GM21786 (cell line): ENCODE measurements around the gene TNFRSF1A.

ENCODE experiments used
- ATAC-seq: cut with Tn5 transposase; IDR thresholded peaks from one replicate; pipeline ENCODE4 v1.9.1; 2021; ENCODE audit not compliant: unreplicated experiment

TNFRSF1A gene

DNA sequence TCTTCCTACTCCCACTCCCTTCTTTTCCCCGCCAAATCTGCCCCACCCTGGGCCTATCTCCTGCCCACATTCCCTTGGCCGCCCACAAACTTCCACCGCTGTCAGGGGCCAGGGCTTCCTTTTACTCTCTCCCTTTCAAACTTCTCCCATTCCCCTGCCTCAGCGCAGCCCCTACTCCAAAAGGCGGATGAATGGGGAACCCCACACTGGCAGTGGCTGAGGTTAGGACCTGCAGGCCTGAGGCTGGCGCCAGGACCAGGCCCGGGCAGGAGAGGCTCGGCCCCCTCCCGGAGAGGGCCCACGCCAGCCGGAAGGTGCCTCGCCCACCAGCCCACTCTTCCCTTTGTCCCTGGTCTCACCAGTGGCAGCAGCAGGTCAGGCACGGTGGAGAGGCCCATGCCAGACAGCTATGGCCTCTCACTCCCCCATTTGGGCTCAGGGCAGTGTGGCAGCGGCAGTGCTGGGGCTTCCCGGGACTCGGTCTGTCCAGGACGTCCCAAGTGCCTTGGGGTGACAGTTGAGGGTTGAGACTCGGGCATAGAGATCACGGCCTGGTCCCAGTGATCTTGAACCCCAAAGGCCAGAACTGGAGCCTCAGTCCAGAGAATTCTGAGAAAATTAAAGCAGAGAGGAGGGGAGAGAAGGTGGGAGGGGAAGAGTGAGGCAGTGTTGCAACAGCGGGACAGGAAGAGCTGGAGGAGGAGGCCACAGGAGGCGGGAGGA is at the start of gene TNFRSF1A:
Gene TNFRSF1A (minus strand): TSS at position 660 of the 723 bp plus-strand sequence. CDS start 262 bp downstream, at position 398.
- no peak for ATAC-seq

GRCh38 chr12:6391013-6391412 is 49.1 kb upstream of the TNFRSF1A start:
- no peak for ATAC-seq

- no peak for ATAC-seq
These were observed 48.4 kb upstream of the TNFRSF1A start for GRCh38 chr12:6390084-6390799.

- ATAC-seq: no peak
These were observed 45.7 kb upstream of the TNFRSF1A start for GRCh38 chr12:6387541-6387940.

- ATAC-seq: no peak
These were observed 44.6 kb upstream of the TNFRSF1A start for GRCh38 chr12:6386491-6386890.

DNA sequence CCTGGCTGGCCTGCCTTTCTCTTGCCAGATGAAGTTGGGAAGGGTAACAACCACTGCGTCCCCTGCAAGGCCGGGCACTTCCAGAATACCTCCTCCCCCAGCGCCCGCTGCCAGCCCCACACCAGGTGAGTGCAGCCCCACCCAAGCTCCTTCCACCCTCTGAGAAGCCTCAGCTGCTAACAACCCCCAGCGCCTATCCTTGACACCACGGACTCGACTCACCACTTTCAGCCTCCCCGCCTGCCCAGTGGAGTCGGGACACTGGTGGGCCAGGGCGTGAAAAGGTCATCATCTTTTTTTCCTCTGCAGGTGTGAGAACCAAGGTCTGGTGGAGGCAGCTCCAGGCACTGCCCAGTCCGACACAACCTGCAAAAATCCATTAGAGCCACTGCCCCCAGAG is 44.2 kb upstream of the TNFRSF1A start:
- no peak for ATAC-seq

DNA sequence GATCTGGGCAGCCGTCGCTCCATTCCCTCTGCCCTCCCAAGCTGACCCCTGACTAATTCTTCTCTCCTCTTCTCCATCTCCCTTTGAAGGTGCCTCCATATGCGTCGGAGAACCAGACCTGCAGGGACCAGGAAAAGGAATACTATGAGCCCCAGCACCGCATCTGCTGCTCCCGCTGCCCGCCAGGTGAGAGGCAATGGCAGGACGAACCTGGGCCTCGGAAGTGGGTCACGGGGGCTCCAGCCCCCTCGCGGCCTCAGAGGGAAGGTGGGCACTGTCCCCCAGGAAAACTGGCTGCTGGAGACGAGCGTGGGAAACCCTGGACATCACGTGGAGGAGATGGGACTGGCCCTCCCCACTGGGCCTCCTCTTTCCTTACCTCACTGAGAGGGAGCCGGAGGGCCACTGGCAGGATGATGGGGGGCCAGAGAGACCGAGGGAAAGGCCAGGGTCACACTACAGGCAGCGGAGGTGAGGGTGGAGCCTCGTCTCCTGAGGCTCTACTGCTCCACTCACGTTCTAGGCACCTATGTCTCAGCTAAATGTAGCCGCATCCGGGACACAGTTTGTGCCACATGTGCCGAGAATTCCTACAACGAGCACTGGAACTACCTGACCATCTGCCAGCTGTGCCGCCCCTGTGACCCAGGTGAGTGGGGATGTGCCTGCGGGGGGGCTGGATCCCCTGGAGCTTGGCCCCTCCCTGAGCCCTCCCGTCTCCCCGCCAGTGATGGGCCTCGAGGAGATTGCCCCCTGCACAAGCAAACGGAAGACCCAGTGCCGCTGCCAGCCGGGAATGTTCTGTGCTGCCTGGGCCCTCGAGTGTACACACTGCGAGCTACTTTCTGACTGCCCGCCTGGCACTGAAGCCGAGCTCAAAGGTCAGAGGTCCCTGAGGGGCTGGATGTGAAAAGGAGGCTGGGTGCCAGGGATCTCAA is 42.9 kb upstream of the TNFRSF1A start:
- no peak for ATAC-seq

GRCh38 chr12:6383572-6384498 is 42.0 kb upstream of the TNFRSF1A start, which contains the start of gene LTBR:
Gene LTBR (plus strand): TSS chr12:6384162. CDS start chr12:6384359, 197 bp downstream.
- no peak for ATAC-seq

DNA sequence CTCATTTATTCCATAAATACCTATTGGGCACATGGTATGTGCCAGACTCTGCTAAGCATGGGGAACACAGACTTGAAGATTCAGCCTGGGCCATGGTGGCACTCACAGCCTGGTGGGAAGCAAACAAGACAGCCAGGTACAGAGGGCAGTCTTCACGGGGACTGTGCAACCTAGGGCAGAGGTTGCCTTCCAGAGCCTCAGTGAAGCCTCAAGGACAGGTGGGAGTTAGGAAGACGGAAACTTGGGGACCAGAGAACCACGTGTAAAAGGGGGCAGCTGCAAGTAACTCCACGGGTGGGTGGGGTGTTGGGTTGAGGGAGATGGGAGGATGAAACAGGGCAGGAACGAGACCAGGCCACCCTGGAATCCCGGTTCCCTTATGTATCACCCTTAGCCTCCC is 41.1 kb upstream of the TNFRSF1A start:
- ATAC-seq: no peak

DNA sequence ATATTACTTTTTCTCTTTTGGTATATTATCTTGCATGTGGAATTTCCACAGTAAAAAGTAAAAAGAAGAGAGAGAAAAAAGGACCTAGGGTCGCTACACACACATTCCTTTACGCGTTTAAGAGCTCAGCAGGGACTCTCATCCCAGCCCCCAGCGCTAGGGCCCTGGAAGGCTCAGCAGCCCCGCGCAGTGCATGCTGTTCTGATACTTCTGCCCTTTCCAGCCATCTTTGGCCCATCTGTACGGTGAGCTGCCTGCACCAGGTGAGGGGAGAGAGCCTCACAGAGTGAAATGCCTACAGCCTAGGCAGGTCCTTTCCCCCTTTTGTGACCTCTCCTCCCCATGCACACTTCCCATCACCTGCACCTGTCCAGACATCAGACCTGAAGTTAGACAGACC is 40.5 kb upstream of the TNFRSF1A start:
- no peak for ATAC-seq

DNA sequence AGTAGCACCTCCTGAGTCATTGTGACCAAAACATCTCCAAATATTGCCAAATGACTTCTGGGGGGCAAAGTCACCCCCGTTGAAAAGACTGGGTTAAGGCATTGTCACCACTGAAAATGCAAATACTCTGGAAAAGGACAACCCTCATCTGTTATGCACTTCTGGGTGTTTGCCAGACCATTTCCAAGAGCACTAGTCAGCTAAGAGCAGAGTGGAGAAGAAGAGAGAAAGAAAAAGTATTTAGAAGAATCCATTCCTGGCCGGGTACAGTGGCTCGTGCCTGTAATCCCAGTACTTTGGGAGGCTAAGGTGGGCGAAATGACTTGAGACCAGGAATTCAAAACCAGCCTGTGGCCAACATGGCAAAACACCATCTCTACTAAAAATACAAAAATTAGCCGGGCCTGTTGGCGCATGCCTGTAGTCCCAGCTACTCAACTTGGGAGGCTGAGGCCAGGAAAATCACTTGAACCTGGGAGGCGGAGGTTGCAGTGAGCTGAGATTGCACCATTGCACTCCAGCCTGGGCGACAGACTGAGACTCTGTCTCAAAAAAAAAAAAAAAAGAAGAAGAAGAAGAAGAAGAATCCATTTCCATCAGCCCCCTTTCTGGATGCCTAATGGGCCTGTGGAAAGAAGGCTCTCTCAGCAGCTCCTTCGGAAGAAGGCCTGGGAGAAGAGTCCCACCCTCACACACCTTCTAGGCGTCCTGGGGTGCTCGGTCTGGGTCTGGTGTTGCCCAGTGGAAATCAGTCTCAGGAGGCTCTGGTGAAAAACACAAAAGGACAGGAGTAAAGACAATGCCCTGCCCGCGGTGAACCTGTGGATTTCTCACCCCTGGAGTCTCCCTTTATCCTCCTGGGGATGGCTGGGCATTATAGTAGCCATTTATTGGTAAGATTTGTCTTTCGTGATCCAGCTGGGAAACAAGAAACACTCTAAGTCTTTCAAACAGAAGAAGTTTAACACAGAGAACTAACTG is 38.6 kb upstream of the TNFRSF1A start:
- ATAC-seq: no peak

GRCh38 chr12:6378709-6379472 is 37.0 kb upstream of the TNFRSF1A start:
- ATAC-seq: no peak

DNA sequence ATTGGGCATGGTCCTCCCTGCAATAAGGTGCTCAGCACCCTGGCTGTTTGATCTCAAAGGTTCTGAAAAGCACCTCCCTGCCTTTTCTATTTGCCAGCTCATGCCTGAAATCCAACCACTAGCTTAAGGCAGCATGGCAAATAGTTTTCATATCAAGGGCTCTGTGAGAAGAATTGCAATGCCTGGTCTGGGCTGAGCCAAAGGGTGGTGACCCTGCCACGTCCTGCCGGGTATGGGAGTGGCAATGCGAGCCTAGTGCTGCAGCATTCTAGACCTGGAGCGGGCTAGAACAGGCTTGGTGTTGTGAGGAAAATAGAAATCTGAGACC is 35.8 kb upstream of the TNFRSF1A start:
- ATAC-seq: no peak

DNA sequence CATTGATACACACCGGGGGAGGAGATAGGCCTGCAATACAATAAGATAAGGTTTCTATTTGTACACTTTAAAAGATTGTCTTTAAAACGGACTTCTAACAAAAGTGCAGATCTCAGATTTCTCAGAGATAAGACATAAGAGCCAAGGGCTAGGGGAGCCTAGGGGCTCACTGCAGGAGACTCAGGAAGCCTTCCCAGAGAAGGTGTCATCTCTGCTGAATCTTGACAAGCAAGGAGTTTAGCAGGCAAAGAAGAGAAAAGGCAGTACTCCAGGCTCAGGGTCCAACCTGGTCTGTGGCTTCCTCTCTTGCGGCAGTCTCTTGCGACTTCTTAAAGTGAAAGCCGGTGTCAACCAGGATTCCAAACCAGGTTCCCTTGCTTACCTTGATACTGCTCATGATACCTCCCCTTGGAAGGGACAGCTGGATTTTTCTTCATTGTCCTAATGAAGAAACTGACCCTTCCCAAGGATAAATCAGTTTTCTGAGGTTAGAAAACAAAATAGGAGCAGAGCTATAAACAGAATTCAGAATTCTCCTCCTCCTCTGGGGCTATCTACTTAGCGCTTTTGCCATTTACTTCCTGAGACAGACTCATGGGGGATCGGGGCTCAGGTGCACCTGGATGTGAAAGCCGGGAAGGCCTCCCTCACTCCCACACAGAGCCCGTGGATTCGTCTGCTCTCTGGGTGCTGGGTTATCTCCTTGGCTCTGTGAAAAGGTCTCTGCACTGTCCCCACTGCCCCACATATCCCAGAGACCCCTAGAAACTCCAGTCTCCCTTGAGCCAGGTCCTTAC is 35.2 kb upstream of the TNFRSF1A start:
- no peak for ATAC-seq

- no peak for ATAC-seq
These were observed 34.4 kb upstream of the TNFRSF1A start for GRCh38 chr12:6376079-6376869.

- no peak for ATAC-seq
These were observed 33.6 kb upstream of the TNFRSF1A start, which contains the start of gene SCNN1A for GRCh38 chr12:6375269-6376078. Gene SCNN1A (minus strand): TSS chr12:6375563. CDS start chr12:6374783, 780 bp downstream.
